SK-N-SH (cell line): Measurements from ENCODE around the gene NTM. TPM values are rescaled to one million over a fixed set of nuclear protein-coding genes. Genes with fewer than 3 reads are reported as not detected.

Experiments
- CTCF ChIA-PET: fragments of 300-600, 350-600 bp; formaldehyde crosslinking; extraction: SDS; loops from one replicate; lab custom pipeline; 2021; lab: Yijun Ruan, JAX
- POLR2A ChIA-PET: fragments of 350-600 bp; sonication (Branson Sonifier 250); formaldehyde crosslinking; extraction: SDS; loops from one replicate; lab custom pipeline; 2020; ENCODE audit warnings: antibody characterized with exemption, inconsistent platforms; lab: Yijun Ruan, JAX
- DNase-seq: peaks from one replicate; pipeline ENCODE4 v3.0.0; 2012
- H2AFZ ChIP-seq: fragments of 200-600 bp; sonication (generic); 2 replicates; pipeline ENCODE4 v1.8.1; 2016; ENCODE audit warnings: antibody characterized with exemption, mild to moderate bottlenecking, low read depth
- H3F3A ChIP-seq: fragments of 200-600 bp; sonication (generic); replicated peaks from 2 replicates; pipeline ENCODE3; 2016; ENCODE audit warnings: antibody characterized with exemption, mild to moderate bottlenecking; ENCODE audit not compliant: insufficient read depth
- H3K27ac ChIP-seq, 2 experiments: fragments of 200-500 bp in 1 of 2; fragments of 200-600 bp in 1 of 2; sonication (Bioruptor generic) in 1 of 2; sonication (generic), shearing (Covaris generic) in 1 of 2; 2 replicates each; pipeline versions ENCODE4 v1.5.1 to v1.6.1; 2014 to 2016; ENCODE audit warnings: low read depth in 2 of 2, inconsistent platforms in 1 of 2, low read length in 1 of 2, mild to moderate bottlenecking in 1 of 2, mixed read lengths in 1 of 2
- H3K27me3 ChIP-seq: fragments of 200-600 bp; sonication (generic), shearing (Covaris generic); 2 replicates; pipeline ENCODE4 v1.6.1; 2016; ENCODE audit warnings: mixed run types; ENCODE audit not compliant: insufficient read depth
- H3K36me3 ChIP-seq, 2 experiments: fragments of 200-500 bp in 1 of 2; fragments of 200-600 bp in 1 of 2; sonication (Bioruptor generic) in 1 of 2; sonication (generic) in 1 of 2; replicated peaks in 1 of 2; 2 replicates each; pipeline versions ENCODE3 to v1.5.1; 2014 to 2016; ENCODE audit warnings: low read length in 1 of 2, mild to moderate bottlenecking in 1 of 2; ENCODE audit not compliant: insufficient read depth in 2 of 2, control insufficient read depth in 1 of 2
- H3K4me1 ChIP-seq, 2 experiments: fragments of 200-500 bp in 1 of 2; fragments of 200-600 bp in 1 of 2; sonication (Bioruptor generic) in 1 of 2; sonication (generic), shearing (Covaris generic) in 1 of 2; 2 replicates each; pipeline versions ENCODE4 v1.5.1 to v1.6.1; 2014 to 2016; ENCODE audit warnings: low read depth in 1 of 2, low read length in 1 of 2, mixed run types in 1 of 2; ENCODE audit not compliant: insufficient read depth in 2 of 2, control insufficient read depth in 1 of 2
- H3K4me2 ChIP-seq: fragments of 200-600 bp; sonication (generic), shearing (Covaris generic); 2 replicates; pipeline ENCODE4 v1.6.1; 2017; ENCODE audit warnings: mixed run types
- H3K4me3 ChIP-seq, 2 experiments: fragments of 200-500 bp in 1 of 2; fragments of 200-600 bp in 1 of 2; sonication (Bioruptor generic) in 1 of 2; sonication (generic), shearing (Covaris generic) in 1 of 2; 2 replicates each; pipeline versions ENCODE4 v1.5.1 to v1.8.1; 2014 to 2016; ENCODE audit warnings: low read depth in 2 of 2, inconsistent platforms in 1 of 2, low read length in 1 of 2, mild to moderate bottlenecking in 1 of 2, mixed read lengths in 1 of 2, moderate library complexity in 1 of 2
- H3K79me2 ChIP-seq: fragments of 200-600 bp; sonication (generic); 2 replicates; pipeline ENCODE4 v1.8.1; 2017; ENCODE audit warnings: mild to moderate bottlenecking; ENCODE audit not compliant: insufficient read depth
- H3K9ac ChIP-seq: fragments of 200-600 bp; sonication (generic); 2 replicates; pipeline ENCODE4 v1.6.1; 2017; ENCODE audit warnings: mixed run types
- H3K9me2 ChIP-seq: fragments of 200-600 bp; sonication (generic); 2 replicates; pipeline ENCODE4 v1.6.1; 2017; ENCODE audit warnings: mixed run types
- H3K9me3 ChIP-seq: fragments of 200-600 bp; sonication (generic); 2 replicates; pipeline ENCODE4 v1.6.1; 2017; ENCODE audit warnings: mixed run types, mild to moderate bottlenecking, moderate library complexity
- H4K20me1 ChIP-seq: fragments of 200-600 bp; sonication (generic); 2 replicates; pipeline ENCODE4 v1.6.1; 2017; ENCODE audit warnings: mild to moderate bottlenecking, mixed run types; ENCODE audit not compliant: insufficient read depth
- EP300 ChIP-seq, 2 experiments: IDR thresholded peaks; 2 replicates each; pipeline versions ENCODE4 v1.4.0 to v1.6.1; 2012; ENCODE audit warnings: borderline replicate concordance in 1 of 2, low read depth in 1 of 2, low read length in 1 of 2
- FOXJ3 ChIP-seq: sonication (generic); formaldehyde crosslinking; IDR thresholded peaks from 2 replicates; pipeline ENCODE4 v1.5.1; 2020; ENCODE audit warnings: mild to moderate bottlenecking, missing genetic modification reagents
- GATA2 ChIP-seq: sonication (generic); formaldehyde crosslinking; IDR thresholded peaks from 2 replicates; pipeline ENCODE4 v1.5.0; 2020; ENCODE audit warnings: mild to moderate bottlenecking, missing genetic modification reagents
- MXI1 ChIP-seq: IDR thresholded peaks from 2 replicates; pipeline ENCODE4 v1.6.1; 2012; ENCODE audit warnings: mild to moderate bottlenecking, low read depth, low read length, improper control_type of control experiment
- POLR2AphosphoS5 ChIP-seq: IDR thresholded peaks from 2 replicates; pipeline ENCODE4 v1.6.1; 2012; ENCODE audit warnings: low read depth, low read length
- RAD21 ChIP-seq: IDR thresholded peaks from 2 replicates; pipeline ENCODE4 v1.6.1; 2012; ENCODE audit warnings: mild to moderate bottlenecking, low read length
- RCOR1 ChIP-seq: fragments of 150-350 bp; IDR thresholded peaks from 2 replicates; pipeline ENCODE4 v1.6.1; 2017; ENCODE audit warnings: antibody characterized with exemption, low read length
- RFX5 ChIP-seq: IDR thresholded peaks from 2 replicates; pipeline ENCODE4 v1.6.1; 2012; ENCODE audit warnings: mild to moderate bottlenecking, improper control_type of control experiment, low read length
- SIN3A ChIP-seq: IDR thresholded peaks from 2 replicates; pipeline ENCODE4 v1.6.1; 2012; ENCODE audit warnings: low read depth, mild to moderate bottlenecking, low read length, moderate library complexity, borderline replicate concordance
- SMC3 ChIP-seq: IDR thresholded peaks from 2 replicates; pipeline ENCODE4 v1.6.1; 2012; ENCODE audit warnings: low read depth, low read length, improper control_type of control experiment
- TAF1 ChIP-seq: IDR thresholded peaks from 2 replicates; pipeline ENCODE4 v1.6.1; 2012; ENCODE audit warnings: low read depth, mild to moderate bottlenecking, low read length, moderate library complexity, borderline replicate concordance
- WGBS: methylation state at CpG from one replicate; pipeline ENCODE4 v1.1.6; 2017; ENCODE audit warnings: low lambda C conversion rate; 5-methylcytosine and 5-hydroxymethylcytosine counted together
- polyA plus RNA-seq, 3 experiments: library from polyadenylated mRNA; depleted of rRNA; stranded (reverse); fragments of >200 nt; gene quantifications; 2 replicates each; pipeline ENCODE4 v1.2.3, GENCODE V29; 2012
- TF ChIP-seq, protein P1 (sequence below): IDR thresholded peaks from 2 replicates; pipeline ENCODE4 v1.4.0; 2012; ENCODE audit warnings: low read depth, borderline replicate concordance
- TF ChIP-seq, protein P2 (sequence below): fragments of 150-350 bp; IDR thresholded peaks from 2 replicates; pipeline ENCODE4 v1.6.1; 2016; ENCODE audit warnings: mild to moderate bottlenecking, low read depth, low read length
- TF ChIP-seq, protein P3 (sequence below): IDR thresholded peaks from 2 replicates; pipeline ENCODE4 v1.6.1; 2012; ENCODE audit warnings: mild to moderate bottlenecking, low read depth, low read length, moderate library complexity
- TF ChIP-seq, protein P4 (sequence below): IDR thresholded peaks from 2 replicates; pipeline ENCODE4 v1.4.0; 2012; ENCODE audit warnings: low read depth, borderline replicate concordance

Gene NTM
- polyA plus RNA-seq, 1 of the 3 experiments (the other 2 are of a cell fraction): 20.0 TPM

DNA sequence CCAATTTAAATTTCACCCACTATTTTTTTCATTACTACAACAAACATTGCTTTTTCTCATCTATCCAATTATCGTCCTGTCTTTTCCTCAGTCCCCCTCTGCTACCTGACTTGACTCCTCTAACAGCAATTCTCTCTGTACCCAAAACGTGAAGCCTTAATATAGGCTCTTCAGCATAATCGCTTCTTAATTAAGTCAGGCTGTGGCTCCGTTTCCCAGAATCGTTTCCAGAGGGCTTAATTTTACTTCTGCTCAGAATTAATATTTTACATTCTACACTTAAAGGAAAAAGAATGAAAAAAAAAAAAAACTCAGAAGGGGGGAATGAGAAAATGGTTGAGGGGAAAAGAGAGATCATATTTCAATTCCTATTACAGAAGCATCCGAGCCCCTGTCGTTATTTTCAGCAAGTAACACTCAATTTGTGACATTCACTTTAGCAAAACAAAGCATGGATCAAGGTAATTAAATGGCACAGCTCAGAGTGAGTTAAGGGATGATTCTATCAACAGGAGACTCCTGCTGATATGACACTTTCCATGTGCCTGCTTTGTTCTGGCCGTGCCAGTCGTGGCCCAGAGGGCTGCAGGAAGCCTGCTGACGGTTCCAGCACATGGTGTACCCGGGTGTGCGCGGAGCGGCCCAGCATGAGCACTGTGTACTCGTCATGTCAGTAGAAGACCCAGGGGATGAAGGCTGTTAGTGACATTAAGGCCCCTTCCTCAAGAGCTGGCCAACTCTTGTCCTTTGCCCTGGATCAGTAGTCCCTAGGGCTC, 272.5 kb downstream of the NTM start:
- ChIA-PET CTCF (interaction anchor here (1.1 kb wide), 1 partner anchor 10 kb away, joined by 3 read pairs; no protein-coding TSS in a partner anchor), POLR2A (no interaction called here)
- no peak overlapping the region for H2AFZ ChIP-seq
- no peaks in the 10 kb centered on the region for H3K9me3 ChIP-seq
- no peak overlapping the region for H3K27ac ChIP-seq
- peak; percentile 59 for DNase-seq
- no peak overlapping the region for H3K4me2 ChIP-seq
- no peak overlapping the region for H3K4me3 ChIP-seq
- H3K36me3 ChIP-seq: no peaks in the 10 kb centered on the region
- TF ChIP-seq MXI1 (peak; percentile 55; the same call in 1 of the 2 replicates), EP300 (IDR thresholded peaks at IDR 0.05; ENCODE audit: borderline replicate concordance in 1 of 2, low read depth in 1 of 2, low read length in 1 of 2) (peak in 1 of 2 experiments; percentile 18; a peak in 1 of 4 replicates), GATA2 (CRISPR knock-in tag) (peak; percentile 63; the same call in 1 of the 2 replicates)
- TF ChIP-seq, protein P1, sequence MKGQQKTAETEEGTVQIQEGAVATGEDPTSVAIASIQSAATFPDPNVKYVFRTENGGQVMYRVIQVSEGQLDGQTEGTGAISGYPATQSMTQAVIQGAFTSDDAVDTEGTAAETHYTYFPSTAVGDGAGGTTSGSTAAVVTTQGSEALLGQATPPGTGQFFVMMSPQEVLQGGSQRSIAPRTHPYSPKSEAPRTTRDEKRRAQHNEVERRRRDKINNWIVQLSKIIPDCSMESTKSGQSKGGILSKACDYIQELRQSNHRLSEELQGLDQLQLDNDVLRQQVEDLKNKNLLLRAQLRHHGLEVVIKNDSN: no peak
- peaks cover 0 to 5% of the 10 kb centered on the region in 2 experiments; a peak in 1 of 4 replicates for H3K4me1 ChIP-seq
- no peaks in the 10 kb centered on the region for H4K20me1 ChIP-seq
- H3F3A ChIP-seq: no peaks in the 10 kb centered on the region
- H3K9ac ChIP-seq: no peak overlapping the region
- no peaks in the 10 kb centered on the region for H3K27me3 ChIP-seq
- no peaks in the 10 kb centered on the region for H3K79me2 ChIP-seq
- H3K9me2 ChIP-seq: no peaks in the 10 kb centered on the region
- WGBS: 16% methylated on average over 15 of the region's 15 CpGs

DNA sequence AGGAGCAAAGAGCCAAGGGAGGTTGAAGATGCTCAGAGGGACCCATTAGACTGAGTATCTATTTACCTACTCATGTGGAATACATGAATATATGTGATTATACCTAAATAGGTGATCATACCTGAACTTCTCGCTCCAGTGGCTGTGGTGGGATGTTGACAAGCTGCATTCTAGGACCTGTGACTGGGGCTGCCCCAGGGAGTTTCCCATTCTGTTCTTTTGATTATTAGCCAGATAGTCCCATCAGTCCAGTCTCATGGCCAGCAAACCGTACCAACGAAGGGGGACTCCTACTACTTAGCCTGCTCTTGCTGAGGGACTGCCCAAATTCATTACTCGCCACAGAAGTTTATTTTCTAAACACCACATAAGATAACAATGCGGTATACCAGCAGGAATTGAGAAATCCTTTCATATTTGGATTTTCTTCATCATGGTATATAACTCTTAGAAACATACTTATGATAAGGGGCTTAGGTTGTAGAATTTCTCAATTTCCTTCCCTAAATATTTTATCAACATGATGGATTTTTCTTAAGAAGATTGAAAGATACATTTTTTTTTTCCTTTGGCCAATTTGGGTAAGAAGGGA, 273.9 kb downstream of the NTM start:
- Histone ChIP-seq H3K79me2 (no peaks in the 10 kb centered on the region), H3K4me1 (peaks cover 0 to 5% of the 10 kb centered on the region in 2 experiments; a peak in 1 of 4 replicates), H3K27ac (no peak overlapping the region), H3K9me2 (no peaks in the 10 kb centered on the region), H4K20me1 (no peaks in the 10 kb centered on the region), H3F3A (no peaks in the 10 kb centered on the region), H3K27me3 (no peaks in the 10 kb centered on the region), H2AFZ (no peak overlapping the region), H3K4me3 (no peak overlapping the region), H3K9me3 (no peaks in the 10 kb centered on the region), H3K9ac (no peak overlapping the region), H3K36me3 (no peaks in the 10 kb centered on the region), H3K4me2 (no peak overlapping the region)
- POLR2A ChIA-PET: no interaction called here
- DNase-seq: no peak
- CTCF ChIA-PET: interaction anchor here (0.9 kb wide), 1 partner anchor 30 kb away, joined by 4 read pairs; no protein-coding TSS in a partner anchor
- 26% methylated on average over 5 of the region's 5 CpGs for WGBS
- TF ChIP-seq RAD21: no peak
- no peak for TF ChIP-seq SIN3A
- no peak for TF ChIP-seq SMC3
- TF ChIP-seq POLR2AphosphoS5: no peak
- no peak for TF ChIP-seq TAF1
- TF ChIP-seq MXI1: no peak
- no peak for TF ChIP-seq RCOR1
- TF ChIP-seq FOXJ3 (CRISPR knock-in tag): no peak
- TF ChIP-seq, protein P2, sequence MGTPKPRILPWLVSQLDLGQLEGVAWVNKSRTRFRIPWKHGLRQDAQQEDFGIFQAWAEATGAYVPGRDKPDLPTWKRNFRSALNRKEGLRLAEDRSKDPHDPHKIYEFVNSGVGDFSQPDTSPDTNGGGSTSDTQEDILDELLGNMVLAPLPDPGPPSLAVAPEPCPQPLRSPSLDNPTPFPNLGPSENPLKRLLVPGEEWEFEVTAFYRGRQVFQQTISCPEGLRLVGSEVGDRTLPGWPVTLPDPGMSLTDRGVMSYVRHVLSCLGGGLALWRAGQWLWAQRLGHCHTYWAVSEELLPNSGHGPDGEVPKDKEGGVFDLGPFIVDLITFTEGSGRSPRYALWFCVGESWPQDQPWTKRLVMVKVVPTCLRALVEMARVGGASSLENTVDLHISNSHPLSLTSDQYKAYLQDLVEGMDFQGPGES: no peak
- TF ChIP-seq, protein P1: no peak
- TF ChIP-seq, protein P3, sequence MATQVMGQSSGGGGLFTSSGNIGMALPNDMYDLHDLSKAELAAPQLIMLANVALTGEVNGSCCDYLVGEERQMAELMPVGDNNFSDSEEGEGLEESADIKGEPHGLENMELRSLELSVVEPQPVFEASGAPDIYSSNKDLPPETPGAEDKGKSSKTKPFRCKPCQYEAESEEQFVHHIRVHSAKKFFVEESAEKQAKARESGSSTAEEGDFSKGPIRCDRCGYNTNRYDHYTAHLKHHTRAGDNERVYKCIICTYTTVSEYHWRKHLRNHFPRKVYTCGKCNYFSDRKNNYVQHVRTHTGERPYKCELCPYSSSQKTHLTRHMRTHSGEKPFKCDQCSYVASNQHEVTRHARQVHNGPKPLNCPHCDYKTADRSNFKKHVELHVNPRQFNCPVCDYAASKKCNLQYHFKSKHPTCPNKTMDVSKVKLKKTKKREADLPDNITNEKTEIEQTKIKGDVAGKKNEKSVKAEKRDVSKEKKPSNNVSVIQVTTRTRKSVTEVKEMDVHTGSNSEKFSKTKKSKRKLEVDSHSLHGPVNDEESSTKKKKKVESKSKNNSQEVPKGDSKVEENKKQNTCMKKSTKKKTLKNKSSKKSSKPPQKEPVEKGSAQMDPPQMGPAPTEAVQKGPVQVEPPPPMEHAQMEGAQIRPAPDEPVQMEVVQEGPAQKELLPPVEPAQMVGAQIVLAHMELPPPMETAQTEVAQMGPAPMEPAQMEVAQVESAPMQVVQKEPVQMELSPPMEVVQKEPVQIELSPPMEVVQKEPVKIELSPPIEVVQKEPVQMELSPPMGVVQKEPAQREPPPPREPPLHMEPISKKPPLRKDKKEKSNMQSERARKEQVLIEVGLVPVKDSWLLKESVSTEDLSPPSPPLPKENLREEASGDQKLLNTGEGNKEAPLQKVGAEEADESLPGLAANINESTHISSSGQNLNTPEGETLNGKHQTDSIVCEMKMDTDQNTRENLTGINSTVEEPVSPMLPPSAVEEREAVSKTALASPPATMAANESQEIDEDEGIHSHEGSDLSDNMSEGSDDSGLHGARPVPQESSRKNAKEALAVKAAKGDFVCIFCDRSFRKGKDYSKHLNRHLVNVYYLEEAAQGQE: no peak
- TF ChIP-seq RFX5: no peak
- TF ChIP-seq, protein P4, sequence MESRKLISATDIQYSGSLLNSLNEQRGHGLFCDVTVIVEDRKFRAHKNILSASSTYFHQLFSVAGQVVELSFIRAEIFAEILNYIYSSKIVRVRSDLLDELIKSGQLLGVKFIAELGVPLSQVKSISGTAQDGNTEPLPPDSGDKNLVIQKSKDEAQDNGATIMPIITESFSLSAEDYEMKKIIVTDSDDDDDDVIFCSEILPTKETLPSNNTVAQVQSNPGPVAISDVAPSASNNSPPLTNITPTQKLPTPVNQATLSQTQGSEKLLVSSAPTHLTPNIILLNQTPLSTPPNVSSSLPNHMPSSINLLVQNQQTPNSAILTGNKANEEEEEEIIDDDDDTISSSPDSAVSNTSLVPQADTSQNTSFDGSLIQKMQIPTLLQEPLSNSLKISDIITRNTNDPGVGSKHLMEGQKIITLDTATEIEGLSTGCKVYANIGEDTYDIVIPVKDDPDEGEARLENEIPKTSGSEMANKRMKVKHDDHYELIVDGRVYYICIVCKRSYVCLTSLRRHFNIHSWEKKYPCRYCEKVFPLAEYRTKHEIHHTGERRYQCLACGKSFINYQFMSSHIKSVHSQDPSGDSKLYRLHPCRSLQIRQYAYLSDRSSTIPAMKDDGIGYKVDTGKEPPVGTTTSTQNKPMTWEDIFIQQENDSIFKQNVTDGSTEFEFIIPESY: no peak
